G401 (cell line): ENCODE data around the gene SOX30. TPM values are rescaled to one million over a fixed set of nuclear protein-coding genes. Genes with fewer than 3 reads are reported as not detected.
A peak's percentile ranks its signal among the peaks of the same experiment; 100 is the strongest.
"Not testable (repeated sequence)": the region's sequence is repeated elsewhere in the genome, so short reads cannot be mapped to it uniquely, and the experiment has no call there.

Experiments
- DNase-seq: peaks from one replicate; pipeline ENCODE4 v3.0.0-alpha.2; 2015; ENCODE audit warnings: low spot score
- in situ Hi-C: cut with HindIII; loops from 2 replicates; pipeline ENCODE4 v1.10.0; 2016; ENCODE audit warnings: low sequenced_read_pairs, mixed read lengths
- total RNA-seq: library from RNA; depleted of rRNA; stranded (reverse); fragments of >200 nt; shearing (Covaris generic); gene quantifications from 2 replicates; pipeline ENCODE4 v1.2.3, GENCODE V29; 2014; rRNA removed

Gene SOX30
- not detected in 2 replicates for total RNA-seq

DNA sequence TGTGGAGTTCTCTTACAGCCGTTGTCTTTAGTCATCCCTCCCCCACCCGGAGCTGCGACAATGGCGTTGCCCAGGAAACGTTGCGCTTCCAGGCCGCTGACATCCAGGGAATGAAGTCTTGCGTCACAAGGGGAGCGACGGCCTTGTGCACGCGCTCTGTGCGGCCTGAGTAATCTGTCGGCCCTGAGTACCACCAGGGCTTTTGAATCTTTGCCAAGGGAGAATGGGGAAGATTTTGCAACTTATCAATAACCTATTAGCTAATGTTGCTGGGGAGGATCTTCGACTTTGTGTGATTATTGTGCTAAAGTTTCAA, at the start of gene SOX30:
Gene SOX30 (minus strand): TSS at position 62 of the 316 bp plus-strand sequence. CDS start 360 bp downstream, outside the sequence.
- DNase-seq = no peak
- in situ Hi-C loops = no loop called here

DNA sequence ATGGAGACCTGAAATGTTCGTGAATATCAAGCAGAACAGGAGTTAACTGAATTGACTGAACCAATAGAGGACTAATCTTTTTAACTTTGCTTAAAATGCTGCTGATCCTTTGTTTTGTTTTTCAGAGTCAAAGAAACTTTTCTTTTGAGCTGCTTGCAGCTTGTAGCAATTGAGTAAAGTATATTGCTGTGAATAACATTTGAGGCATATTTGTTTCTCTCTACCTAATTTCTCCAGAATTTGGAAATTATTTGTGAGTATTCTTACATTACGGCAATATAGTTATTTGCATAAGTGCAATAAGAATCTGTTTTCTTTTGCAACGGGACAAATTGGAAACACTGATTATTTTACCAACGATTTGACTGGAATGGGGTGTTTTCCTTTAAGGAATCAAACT, 46.4 kb upstream of the SOX30 start:
- in situ Hi-C loops = not testable (repeated sequence)

DNA sequence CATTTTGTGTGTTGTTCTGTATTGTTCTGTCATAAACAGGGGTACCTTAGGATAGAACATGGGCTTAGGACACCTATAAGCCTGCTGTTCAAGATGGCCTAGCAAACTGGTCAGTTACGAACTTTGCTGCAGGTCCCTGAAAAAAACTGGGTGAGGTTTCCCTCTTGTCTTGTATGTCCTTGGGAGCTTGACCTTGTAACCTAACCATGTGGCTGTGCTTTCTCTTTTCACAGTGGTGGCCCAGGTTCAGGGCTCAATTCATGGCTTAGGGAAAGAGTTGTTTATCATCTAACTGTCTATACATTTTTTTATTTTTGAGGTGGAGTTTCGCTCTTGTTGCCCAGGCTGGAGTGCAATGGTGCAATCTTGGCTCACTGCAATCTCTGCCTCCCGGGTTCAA, 43.9 kb upstream of the SOX30 start:
- DNase-seq, in situ Hi-C loops: not testable (repeated sequence)

More for the DNA sequence above, 46.4 kb upstream of the SOX30 start:
- not testable (repeated sequence) for DNase-seq

DNA sequence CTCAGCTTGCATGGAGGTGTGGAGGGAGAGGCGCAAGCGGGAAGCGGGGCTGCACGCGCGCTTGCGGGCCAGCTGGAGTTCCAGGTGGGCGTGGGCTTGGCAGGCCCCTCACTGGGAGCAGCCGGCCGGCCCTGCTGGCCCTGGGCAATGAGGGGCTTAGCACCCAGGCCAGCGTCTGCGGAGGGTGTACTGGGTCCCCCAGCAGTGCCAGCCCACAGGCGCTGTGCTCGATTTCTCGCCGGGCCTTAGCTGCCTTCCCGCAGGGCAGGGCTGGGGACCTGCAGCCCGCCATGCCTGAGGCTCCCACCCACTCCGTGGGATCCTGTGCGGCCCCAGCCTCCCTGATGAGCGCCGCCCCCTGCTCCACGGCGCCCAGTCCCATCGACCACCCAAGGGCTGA, 41.6 kb upstream of the SOX30 start:
- DNase-seq, in situ Hi-C loops: not testable (repeated sequence)

DNA sequence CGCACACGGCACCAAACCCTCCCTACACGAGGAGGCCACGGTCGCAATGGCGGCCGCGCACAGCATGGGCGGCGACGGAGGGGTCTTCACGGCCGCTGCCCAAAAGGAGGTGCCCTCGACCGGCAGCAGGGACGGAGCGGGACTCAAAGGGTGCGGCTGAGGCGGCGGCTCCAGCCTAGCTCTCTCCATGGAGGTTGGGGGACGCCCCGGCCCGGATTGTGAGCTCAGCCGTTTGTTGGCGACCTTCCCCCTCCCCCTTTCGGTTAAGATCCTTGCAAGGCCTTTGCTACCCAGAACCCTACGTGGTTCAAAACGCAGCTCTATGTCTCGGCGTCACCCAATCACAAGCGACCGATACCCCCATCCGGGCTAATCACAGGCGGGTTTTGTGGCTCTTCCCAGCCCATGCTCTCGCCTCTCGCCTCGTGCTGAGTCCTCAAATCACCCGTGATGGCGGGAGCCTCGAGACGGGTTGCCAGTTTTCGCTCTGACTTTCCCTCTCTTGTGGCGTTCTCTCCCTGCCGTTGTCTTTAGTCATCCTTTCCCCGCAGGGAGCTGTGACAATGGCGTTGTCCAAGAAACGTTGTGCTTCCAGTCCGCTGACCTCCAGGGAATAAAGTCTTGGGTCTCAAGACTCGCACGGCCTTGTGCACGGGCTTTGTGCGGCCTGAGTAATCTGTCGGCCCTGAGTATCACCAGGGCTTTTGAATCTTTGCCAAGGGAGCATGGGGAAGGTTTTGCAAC, 38.6 kb upstream of the SOX30 start:
- in situ Hi-C loops = no loop called here
- no peak for DNase-seq

DNA sequence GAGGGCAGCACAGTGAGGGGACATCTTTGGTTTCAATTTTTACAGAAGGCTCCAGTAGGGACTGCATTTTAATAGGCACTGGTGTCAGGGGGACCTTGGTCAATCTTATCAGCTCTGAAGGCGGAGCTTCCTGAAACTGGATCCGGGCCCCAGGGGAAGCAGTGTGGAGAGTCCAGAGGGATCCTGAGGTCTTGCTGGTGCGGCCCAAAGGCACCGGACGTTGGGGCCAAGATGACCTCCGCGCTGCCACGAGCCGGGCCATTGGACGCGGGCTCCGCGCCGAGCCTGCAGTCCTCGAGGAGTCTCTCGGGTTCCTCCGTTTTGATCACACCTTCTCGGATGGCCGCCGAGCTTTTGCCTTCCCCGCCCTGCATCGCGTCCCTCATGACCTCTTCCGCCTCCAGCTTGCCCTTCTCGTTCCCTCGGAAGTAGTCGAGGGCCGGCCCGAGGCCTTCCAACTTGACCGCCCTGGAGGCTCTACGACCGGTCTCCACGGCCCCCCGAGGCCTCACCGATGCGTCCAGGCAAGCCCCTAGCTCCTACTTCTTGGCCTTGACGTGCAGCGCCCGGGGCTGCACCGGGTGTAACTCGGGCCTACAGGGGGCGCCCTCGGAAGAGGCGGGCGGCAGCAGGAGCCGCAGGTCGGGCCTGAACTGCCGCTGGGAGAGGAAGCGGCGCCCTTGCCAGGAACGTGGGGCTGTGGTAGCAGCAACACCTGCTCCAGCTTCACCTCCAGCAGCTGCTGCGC, 37.9 kb upstream of the SOX30 start:
- in situ Hi-C loops = no loop called here
- DNase-seq = no peak

DNA sequence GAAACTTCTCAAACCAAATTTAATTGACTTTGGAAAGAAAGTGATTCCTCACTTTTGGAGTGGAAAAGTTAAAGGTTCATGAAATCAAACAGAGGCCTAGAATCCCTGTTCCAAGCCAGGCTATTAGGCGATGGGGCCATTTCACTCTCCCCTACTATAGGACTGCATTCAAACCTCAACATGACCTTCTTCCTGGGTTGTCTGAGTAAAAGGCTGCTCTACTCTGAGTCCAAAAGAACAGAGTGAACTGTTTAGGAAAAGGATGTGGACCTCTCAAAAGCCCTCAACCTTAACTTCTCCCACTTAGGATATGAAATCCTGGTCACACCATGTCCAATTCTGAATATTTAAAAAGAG, 34.9 kb upstream of the SOX30 start:
- in situ Hi-C loops = no loop called here
- DNase-seq = no peak

DNA sequence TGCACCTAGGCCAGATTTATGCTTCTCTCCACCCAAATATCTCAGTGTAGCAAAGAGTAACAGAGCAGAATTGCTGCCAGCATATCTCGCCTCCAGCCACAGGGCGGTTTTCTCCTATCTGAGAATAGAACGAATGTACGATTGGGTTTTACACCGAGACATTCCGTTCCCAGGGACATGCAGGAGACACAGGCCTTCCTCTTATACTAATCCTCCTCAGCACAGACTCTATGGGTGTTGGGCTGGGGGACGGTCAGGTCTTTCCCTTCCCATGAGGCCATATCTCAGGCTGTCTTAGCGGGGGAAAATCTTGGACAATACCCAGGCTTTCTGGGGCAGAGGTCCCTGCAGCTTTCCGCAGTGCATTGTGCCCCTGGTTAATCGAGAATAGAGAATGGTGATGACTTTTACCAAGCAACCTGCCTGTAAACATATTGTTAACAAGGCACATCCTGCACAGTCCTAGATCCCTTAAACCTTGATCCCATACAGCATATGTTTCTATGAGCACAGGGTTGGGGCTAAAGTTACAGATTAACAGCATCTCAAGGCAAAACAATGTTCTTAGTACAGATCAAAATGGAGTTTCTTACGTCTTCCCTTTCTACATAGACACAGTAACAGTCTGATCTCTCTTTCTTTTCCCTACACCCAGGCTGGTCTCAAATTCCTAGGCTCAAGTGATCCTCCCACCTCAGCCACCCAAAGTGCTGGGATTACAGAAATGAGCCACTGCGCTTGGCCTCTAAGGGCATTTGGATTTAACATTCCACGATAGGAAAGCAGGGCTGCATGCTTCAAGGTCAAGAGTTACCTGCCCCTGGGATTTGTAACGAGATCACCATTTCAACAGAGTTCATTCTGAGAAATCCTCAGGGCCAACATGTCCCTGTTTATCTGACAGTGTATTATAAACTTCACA, 34.3 kb upstream of the SOX30 start:
- in situ Hi-C loops, DNase-seq: not testable (repeated sequence)

DNA sequence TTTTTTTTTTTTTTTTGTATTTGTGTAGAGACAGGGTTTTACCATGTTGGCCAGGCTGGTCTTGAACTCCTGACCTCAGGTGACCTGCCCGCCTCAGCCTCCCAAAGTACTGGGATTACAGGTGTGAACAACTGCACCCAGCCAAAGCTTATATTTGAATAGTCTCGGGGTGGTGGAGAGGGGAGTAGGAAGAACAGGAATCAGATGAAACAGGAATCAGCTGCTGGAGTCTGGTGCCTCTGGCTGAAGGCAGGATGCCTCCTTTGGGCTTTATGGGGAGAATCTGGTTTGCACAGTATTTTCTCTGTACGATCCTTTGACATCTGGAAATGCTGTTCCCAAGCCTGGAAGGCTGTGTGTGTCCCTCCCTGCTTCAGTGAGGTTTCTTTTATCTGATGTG, 30.0 kb upstream of the SOX30 start:
- in situ Hi-C loops = no loop called here
- no peak for DNase-seq

DNA sequence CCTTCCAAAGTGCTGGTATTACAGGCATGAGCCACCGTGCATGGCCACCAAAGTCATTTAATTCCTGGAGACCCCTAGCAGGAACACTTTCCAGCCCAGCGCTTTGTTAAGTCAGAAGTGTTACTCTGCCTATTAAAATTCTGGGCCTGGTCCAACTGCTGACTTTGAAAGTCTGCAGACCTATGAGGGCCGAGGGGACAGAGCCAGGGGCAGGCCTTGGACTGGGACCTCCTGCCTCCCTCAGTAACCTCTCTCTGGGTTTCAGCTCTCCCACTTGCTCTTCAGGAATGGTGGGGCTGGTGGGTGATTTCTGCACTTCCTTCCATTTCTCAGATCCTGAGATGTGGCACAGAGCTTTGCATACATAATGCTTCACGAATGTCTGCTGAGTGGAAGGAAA, 28.8 kb upstream of the SOX30 start:
- no peak for DNase-seq
- in situ Hi-C loops = no loop called here

DNA sequence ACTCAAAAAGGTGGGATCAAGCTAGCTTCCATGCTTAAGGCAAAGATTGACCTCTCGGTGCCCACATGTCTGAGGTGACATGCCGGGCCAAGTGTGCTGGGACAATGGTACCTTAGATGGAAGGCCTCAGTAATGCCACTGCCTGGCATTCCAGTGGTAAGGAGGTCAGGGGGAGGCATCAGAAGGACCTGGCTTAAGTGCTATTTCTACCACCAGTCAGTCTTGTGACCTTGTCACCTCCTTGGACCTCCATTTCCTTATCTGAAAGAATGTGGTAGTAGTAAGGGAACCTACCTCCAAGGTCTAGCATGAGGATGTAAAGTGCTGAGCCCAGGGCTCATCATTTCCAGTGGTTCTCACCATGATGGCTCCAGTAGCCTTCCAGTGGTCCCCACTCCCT, 28.0 kb upstream of the SOX30 start:
- no peak for DNase-seq
- in situ Hi-C loops = no loop called here

DNA sequence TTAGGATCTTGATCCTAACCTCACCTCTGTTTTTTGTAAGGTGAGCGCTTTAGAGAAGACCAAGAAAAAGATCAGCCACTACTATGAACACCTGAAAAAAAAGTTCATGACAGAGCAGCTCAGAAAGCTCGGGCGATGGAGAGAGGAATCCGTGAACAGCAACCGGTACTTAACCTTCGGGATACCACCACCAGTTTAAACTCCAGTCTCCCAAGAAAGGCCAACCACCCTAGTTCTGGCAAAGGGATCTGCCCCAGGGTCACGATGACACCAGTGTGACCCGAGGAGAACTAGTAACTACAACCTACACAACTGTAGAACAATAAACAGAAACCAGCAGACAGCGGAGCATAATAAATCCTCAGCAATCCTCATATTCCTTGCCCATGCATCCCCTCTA, 27.6 kb upstream of the SOX30 start:
- DNase-seq = no peak
- in situ Hi-C loops = no loop called here

DNA sequence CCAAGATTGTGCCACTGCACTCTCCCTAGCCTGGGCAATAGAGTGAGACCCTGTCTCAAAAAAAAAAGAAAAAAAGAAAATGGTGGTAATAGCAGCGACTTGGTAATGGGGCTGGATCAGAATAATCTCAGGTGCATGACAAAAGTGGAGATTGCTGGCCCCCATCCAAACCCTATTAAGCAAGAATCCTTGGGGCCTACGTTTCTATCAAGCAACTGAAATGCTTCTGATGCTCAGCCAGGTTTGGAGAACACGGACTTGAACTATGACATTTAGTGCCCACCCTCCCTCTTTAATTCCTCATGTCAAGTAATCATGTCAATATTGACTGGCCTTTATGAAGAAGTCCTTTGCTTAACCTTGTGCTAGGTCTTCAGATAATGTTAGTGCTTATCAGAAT, 25.7 kb upstream of the SOX30 start:
- in situ Hi-C loops = no loop called here
- no peak for DNase-seq

DNA sequence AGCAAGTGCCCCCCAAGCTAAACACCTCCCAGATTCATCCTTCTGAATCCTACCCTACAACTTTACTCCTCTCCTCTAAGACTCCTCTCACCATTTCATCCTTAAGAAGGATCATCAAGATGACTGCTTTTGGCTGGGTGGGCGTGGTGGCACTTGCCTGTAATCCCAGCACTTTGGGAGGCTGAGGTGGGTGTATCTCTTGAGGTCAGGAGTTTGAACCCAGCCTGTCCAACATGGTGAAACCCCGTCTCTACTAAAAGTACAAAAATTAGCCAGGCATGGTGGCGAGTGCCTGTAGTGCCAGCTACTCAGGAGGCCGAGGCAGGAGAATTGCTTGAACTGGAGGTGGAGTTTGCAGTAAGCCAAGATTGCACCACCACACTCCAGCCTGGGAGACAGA, 22.1 kb upstream of the SOX30 start:
- in situ Hi-C loops, DNase-seq: not testable (repeated sequence)

DNA sequence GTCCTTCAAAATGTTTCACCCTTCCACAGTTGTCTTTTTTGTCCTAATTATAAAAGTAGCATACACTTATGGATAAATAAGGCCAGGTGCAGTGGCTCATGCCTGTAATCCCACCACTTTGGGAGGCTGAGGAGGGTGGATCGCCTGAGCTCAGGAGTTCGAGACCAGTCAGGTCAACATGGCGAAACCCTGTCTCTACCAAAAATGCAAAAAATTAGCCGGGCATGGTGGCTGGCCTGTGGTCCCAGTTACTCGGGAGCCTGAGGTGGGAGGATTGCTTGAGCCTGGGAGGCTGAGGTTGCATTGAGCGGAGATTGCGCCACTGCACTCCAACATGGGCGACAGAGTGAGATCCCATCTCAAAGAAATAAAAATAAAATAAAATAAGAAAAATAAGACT, 20.7 kb upstream of the SOX30 start:
- in situ Hi-C loops = no loop called here
- DNase-seq = no peak

DNA sequence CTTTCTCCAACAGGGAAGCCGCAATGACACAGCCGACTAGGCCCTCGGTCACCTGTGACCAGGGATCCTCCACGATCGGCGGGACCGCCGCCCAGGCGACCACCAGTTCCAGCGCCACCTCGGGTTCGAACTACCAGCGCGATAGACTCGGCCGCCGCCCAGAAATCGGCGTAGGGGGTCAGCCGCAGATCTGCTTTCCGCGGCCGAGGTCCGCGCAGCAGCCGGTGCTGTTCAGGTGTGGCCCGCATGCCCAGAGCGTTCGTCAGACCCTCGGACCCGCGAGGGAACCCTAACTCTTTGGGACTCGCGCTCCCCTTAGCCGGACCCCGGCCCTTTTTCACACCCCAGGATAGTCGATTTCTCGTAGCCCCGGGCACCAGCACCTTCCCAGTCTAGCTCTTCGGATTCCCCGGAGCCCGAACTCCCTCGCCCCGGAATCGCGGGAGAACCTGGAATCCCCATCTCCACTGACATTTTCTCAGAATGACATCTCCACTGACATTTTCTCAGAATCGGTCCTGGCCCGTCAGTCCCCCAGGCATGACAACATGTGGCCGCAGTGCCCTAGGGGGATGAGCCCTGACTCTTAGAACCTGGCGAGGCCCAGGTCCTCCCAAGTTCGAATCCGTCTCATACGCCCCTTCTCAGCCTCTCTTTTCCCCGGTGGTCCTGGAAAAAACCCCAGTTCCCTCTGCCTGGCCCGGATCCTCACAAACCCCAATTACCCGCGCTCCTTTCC, 19.5 kb upstream of the SOX30 start:
- no peak for DNase-seq
- in situ Hi-C loops = no loop called here

DNA sequence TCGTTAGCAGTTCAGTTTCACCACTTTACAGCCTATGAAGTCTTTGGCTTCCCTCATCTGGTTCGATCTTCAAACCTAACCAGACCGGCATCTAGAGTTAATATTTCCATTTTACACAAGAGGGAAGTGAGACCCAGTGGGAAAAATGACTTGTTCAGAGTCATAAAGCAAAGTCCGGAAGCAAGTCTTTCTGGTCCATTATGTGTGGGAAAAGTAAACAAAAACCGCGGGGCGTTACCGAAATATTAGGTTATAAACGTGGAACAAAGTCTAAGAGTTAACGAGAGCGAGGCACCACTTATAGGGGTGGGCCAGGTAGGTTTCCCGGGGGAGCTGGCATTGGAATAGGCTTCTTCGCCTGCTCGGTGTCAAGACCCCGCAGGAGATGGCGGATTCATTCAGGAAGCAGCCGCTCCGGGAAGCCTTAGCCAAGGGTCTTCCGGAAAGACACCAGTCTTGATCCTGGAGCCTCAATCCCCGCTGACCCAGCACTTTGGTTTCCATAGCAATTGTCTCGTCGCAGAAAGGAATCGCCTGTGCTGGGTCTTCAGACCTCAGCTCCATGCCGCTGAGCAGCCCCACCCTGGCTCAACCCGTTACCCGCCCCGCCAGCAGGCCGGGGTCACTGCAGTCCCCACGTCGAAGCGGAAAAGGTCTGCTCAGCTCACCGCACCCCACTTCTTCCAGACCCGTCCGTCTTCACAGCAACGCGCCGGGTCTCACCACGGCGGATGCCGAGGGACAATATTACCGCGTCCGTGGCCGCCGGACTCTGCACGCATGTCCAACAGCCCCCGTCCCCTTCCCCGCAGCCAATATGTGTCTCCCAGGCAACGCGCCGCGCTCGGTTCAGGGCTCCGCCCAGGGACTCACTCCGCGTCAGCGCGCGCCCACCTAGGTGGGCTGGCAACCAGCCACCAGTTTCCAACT, 18.7 kb upstream of the SOX30 start, which contains the start of gene C5orf52:
Gene C5orf52 (plus strand): TSS at position 872 of the 930 bp plus-strand sequence. CDS start 82 bp downstream, outside the sequence.
- in situ Hi-C loops = no loop called here
- peak; percentile 27 for DNase-seq

DNA sequence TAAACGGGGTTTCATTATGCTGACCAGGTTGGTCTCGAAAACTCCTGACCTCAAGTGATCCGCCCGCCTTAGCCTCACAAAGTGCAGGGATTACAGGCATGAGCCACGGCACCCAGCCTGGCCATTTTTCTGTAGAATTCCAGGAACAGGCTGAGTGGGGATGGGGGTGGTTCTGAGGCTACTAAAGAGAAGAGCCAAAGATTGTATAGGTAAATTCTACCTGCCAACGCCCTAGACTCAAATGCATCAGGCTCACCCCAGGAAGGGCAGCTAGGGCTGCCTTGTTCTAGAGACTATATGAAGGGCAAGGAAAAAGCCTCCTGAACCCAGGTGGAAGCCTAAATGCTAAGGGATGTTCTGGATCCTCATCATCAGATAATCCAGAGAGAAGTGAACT, 17.5 kb upstream of the SOX30 start:
- no peak for DNase-seq
- in situ Hi-C loops = no loop called here
